Stimulated activated CD8-positive, alpha-beta memory T cell treated with anti-CD3 and anti-CD28 coated beads, Interleukin-7, amount 100 ng/mL, for 4 hours (primary cell): ENCODE results near the gene GMCL2.
"Not testable (repeated sequence)": the region's sequence is repeated elsewhere in the genome, so short reads cannot be mapped to it uniquely, and the experiment has no call there.

Experiments used
- DNase-seq, 2 donors: peaks; one replicate each; pipeline ENCODE4 v3.0.0-alpha.2; 2020; ENCODE audit warnings: low read depth in 2 of 2

The GMCL2 gene

GRCh38 chr5:178206166-178207101 is 19.3 kb upstream of the GMCL2 start:
- DNase-seq: no peak

GRCh38 chr5:178205749-178206047 is 18.5 kb upstream of the GMCL2 start:
- no peak for DNase-seq

- DNase-seq: peak; percentile 53 to 70
Measured at GRCh38 chr5:178204935-178205748, 18.0 kb upstream of the GMCL2 start.

- peak; percentile 92 to 94 for DNase-seq
Measured at GRCh38 chr5:178204182-178204934, 17.2 kb upstream of the GMCL2 start, which contains the start of gene HNRNPAB. HNRNPAB (plus strand) TSS chr5:178204533; CDS start chr5:178204838, 305 bp downstream.

GRCh38 chr5:178203670-178204181 is 16.6 kb upstream of the GMCL2 start:
- DNase-seq: no peak

- no peak for DNase-seq
Measured at GRCh38 chr5:178202541-178202940, 15.4 kb upstream of the GMCL2 start.

- DNase-seq: no peak
Measured at GRCh38 chr5:178201927-178202235, 14.7 kb upstream of the GMCL2 start.

GRCh38 chr5:178201221-178201926 is 14.2 kb upstream of the GMCL2 start:
- DNase-seq: no peak

- no peak for DNase-seq
Measured at GRCh38 chr5:178199581-178200434, 12.6 kb upstream of the GMCL2 start.

GRCh38 chr5:178198706-178199105 is 11.5 kb upstream of the GMCL2 start:
- no peak for DNase-seq

- not testable (repeated sequence) for DNase-seq
Measured at GRCh38 chr5:178198151-178198550, 11.0 kb upstream of the GMCL2 start.

- no peak for DNase-seq
Measured at GRCh38 chr5:178196986-178197385, 9.8 kb upstream of the GMCL2 start.

GRCh38 chr5:178196281-178196812 is 9.2 kb upstream of the GMCL2 start:
- no peak for DNase-seq

- DNase-seq: no peak
Measured at GRCh38 chr5:178194026-178194425, 6.9 kb upstream of the GMCL2 start.

GRCh38 chr5:178193251-178193809 is 6.2 kb upstream of the GMCL2 start:
- DNase-seq: no peak

GRCh38 chr5:178192787-178193186 is 5.6 kb upstream of the GMCL2 start:
- no peak for DNase-seq

GRCh38 chr5:178192244-178192643 is 5.1 kb upstream of the GMCL2 start:
- DNase-seq: no peak

- DNase-seq: no peak
Measured at GRCh38 chr5:178191661-178192060, 4.5 kb upstream of the GMCL2 start.

GRCh38 chr5:178189433-178189832 is 2.3 kb upstream of the GMCL2 start:
- no peak for DNase-seq

- DNase-seq: no peak
Measured at GRCh38 chr5:178186427-178186826, 744 bp downstream of the GMCL2 start.
